NOMO-1 (cell line): ENCODE results near the gene SERPINA6.
"Not testable (repeated sequence)": the region's sequence is repeated elsewhere in the genome, so short reads cannot be mapped to it uniquely, and the experiment has no call there.

Experiments used
- DNase-seq, 2 experiments: peaks; one replicate each; lab custom pipeline; 2025; ENCODE audit not compliant: unreplicated experiment in 2 of 2; lab: John Stamatoyannopoulos, UW

Gene SERPINA6, protein sequence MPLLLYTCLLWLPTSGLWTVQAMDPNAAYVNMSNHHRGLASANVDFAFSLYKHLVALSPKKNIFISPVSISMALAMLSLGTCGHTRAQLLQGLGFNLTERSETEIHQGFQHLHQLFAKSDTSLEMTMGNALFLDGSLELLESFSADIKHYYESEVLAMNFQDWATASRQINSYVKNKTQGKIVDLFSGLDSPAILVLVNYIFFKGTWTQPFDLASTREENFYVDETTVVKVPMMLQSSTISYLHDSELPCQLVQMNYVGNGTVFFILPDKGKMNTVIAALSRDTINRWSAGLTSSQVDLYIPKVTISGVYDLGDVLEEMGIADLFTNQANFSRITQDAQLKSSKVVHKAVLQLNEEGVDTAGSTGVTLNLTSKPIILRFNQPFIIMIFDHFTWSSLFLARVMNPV

GRCh38 chr14:94322648-94323570 lies at the start of gene SERPINA6:
Gene SERPINA6 (minus strand): TSS chr14:94323336. CDS start chr14:94314648, 8,688 bp downstream.
- DNase-seq: no peak

- DNase-seq: no peak
Measured at GRCh38 chr14:94372021-94372605, 49.0 kb upstream of the SERPINA6 start.

DNA sequence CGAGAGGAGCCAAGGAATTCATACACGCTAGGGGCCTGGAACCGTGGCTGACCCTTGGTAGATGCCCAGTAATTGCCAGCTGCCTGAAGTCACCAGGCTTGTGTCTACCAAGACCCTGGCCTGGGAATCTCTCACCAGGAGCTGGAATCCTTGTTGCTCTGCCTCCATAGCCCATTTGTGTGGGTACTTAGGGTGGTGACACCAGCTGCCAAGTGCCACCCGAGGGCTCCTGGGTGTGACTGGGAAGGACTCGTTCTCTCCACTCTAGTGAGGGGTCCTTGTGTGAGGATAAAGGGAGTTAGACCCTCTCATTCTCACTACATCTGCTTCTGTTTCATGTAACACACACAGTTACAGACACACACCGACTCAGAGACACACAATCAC lies 47.4 kb upstream of the SERPINA6 start:
- DNase-seq: no peak

GRCh38 chr14:94369766-94370523 lies 46.8 kb upstream of the SERPINA6 start:
- DNase-seq: not testable (repeated sequence)

- no peak for DNase-seq
Measured at GRCh38 chr14:94368956-94369355, 45.8 kb upstream of the SERPINA6 start.

DNA sequence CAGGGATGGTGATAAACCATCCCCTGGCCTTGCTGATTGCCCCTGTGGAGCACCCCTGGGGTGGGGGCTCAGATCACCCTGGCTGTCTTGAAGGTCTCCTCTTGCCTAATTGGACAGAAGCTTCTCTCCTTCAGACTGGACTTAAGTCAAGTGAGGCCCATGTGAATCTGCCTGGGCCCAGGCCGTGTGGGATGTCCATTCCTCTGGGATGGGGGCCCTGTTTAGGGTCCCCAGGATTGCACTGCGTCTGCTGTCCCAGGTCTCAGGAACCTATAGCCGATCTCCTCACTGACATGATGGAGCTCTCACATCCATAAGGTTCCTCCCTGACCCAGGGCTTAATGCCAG lies 45.1 kb upstream of the SERPINA6 start:
- DNase-seq: no peak

GRCh38 chr14:94367347-94368242 lies 44.5 kb upstream of the SERPINA6 start:
- no peak for DNase-seq

DNA sequence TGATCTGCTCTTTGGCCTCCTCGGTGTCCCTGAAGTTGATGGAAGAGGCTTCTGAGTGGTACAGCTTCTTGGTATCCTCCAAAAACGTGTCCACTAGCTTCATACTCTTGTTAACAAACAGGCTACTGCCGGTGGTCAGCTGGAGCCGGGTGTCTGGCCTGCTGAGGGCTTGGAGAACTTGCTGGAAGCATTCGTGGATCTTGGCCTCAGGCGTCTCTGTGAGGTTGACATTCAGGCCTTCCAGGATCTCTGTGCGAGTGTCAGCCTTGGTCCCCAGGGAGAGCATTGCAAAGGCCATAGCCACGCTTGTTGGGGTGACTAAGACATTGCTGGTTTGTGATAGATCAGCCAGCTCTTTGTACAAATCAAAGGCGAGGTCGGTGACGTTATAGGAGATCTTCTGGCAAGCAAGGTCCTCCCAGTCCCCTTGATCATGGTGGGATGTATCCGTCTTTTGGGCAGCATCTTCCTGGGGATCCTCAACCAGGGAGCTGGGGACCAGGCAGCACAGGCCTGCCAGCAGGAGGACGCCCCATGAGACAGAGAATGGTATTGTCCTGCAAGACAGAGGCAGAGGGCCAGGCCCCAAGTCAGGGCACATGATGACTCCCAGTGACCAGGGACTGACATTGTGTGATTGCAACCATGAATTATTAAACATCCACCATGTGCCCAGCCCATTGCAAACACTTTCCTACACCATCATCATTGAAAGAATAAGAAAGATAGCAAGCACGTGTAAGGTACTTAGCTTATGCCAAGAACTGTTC lies 43.2 kb upstream of the SERPINA6 start, which contains the start of gene SERPINA2:
SERPINA2 (minus strand) TSS at position 553 of the 770 bp plus-strand sequence.
- DNase-seq: no peak

GRCh38 chr14:94365624-94366023 lies 42.5 kb upstream of the SERPINA6 start:
- DNase-seq: no peak

- DNase-seq: no peak
Measured at GRCh38 chr14:94364964-94365363, 41.8 kb upstream of the SERPINA6 start.

GRCh38 chr14:94364037-94364436 lies 40.9 kb upstream of the SERPINA6 start:
- no peak for DNase-seq

DNA sequence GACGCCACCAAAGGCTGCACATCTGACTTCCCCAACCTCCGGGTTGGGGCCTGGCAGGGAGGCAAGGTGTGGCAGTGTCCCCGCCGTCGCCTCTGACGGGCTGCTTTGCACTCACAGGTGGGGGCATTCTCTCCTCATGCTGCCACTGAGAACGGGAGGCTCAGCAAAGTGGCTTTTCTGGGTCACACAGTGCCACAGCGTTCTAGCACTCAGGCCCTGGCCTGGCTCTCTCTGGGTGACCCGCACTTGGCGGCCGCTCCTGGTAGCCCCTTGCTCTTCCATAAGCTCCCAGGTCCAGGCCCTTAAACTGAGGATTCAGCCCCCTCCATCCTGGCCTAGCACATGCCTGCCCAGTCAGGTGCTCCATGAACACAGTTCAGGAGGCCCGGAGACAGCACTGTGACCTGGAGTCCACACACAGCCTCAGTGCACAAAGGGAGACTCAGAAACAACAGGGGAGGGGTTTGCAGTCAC lies 40.1 kb upstream of the SERPINA6 start:
- no peak for DNase-seq

DNA sequence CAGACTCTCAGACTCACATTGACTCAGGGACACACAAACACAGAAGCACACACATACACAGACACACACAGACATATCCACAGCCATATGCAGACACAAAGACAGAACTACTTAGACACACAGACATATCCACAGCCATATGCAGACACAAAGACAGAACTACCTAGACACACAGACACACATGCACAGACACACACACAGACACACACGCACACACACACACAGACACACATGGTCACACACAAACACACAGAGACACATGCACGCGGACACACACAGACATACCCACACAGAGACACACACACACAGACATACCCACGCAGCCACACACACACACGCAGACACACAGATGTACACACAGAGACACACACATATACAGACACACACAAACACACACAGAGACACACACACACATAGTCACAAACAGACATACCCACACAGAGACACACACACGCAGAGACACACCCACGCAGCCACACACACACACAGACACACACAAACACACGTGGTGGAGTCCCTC lies 39.5 kb upstream of the SERPINA6 start:
- no peak for DNase-seq

DNA sequence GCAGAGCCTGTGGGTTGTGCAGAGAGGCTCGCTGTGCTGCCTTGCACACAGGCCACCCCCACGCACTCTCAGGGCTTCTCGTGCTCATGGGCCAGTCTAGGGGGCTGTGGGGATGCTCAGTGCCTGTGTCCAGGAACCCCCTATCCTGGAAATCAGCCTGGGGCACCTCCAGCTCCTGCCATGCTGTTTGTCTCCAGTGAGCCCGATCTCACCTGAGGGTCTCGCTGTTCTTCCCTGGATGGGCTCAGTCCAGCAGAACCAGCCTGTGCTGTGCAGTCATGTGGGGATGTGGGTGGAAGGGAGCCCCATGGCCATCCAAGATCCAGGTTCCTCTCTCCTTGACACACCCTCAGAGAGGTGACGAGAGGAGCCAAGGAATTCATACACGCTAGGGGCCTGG lies 38.5 kb upstream of the SERPINA6 start:
- no peak for DNase-seq

GRCh38 chr14:94360945-94361565 lies 37.9 kb upstream of the SERPINA6 start:
- no peak for DNase-seq

GRCh38 chr14:94357166-94357565 lies 34.0 kb upstream of the SERPINA6 start:
- no peak for DNase-seq

DNA sequence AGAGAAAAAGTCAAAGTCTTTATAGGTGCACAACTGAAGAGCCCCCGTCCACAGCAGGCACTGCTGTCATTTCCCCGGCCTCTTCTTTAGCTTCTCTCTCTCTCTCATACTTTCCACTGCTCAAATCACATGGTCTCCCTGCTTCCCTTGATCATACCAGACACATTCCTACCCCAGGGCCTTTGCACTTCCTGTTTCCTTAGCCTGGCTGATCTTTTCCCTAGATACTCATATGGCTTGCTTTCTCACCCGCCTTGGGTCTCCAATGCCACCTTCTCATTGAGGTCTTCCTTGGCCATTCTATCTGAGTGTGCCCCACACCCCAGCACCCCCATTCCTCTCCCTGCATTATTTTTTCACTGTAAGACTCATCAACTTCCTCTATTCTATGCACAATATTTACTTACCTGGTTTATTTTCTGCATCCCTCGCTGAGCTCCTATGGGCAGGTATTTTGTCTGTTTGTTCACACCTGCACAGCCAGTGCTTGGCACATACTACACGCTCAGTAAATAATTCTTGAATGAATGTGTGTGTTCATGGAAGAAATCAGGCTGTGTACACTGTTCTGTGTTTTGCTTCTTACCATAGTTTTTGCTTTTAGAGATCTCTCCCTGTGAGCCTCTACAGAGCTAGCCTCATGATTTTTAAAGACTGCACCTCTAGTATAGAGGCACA lies 33.4 kb upstream of the SERPINA6 start:
- DNase-seq: no peak
